D721Med (cell line): ENCODE results near the gene CSNK2A3.

Experiments used
- DNase-seq: peaks from one replicate; pipeline ENCODE4 v3.0.0; 2011; ENCODE audit warnings: low spot score; ENCODE audit not compliant: insufficient read length
- FAIRE-seq: peaks from 2 replicates; lab custom pipeline; 2011; peaks lifted over from hg19 to GRCh38; lab: Jason Lieb, UNC
- CTCF ChIP-seq: IDR thresholded peaks from 2 replicates; pipeline ENCODE4 v1.5.1; 2012; ENCODE audit warnings: mild to moderate bottlenecking, control low read depth; ENCODE audit not compliant: insufficient read depth; ENCODE audit errors: missing control alignments

CSNK2A3 gene

GRCh38 chr11:11312738-11313137, 40.3 kb downstream of the CSNK2A3 start:
- DNase-seq (no peak), FAIRE-seq (no peak)
- no peak for TF ChIP-seq CTCF

- DNase-seq (no peak), FAIRE-seq (no peak)
- TF ChIP-seq CTCF, result no peak
Measured at GRCh38 chr11:11311169-11311568, 41.9 kb downstream of the CSNK2A3 start.

- DNase-seq (no peak), FAIRE-seq (no peak)
- TF ChIP-seq CTCF, result no peak
Measured at GRCh38 chr11:11309906-11310305, 43.1 kb downstream of the CSNK2A3 start.

GRCh38 chr11:11308249-11308648, 44.8 kb downstream of the CSNK2A3 start:
- no peak for FAIRE-seq
- TF ChIP-seq CTCF, result no peak
- DNase-seq, result no peak

- DNase-seq, result no peak
- TF ChIP-seq CTCF, result no peak
- FAIRE-seq, result no peak
Measured at GRCh38 chr11:11306855-11307254, 46.2 kb downstream of the CSNK2A3 start.

GRCh38 chr11:11304550-11304949, 48.5 kb downstream of the CSNK2A3 start:
- TF ChIP-seq CTCF, result no peak
- no peak for DNase-seq

GRCh38 chr11:11302565-11302964, 50.5 kb downstream of the CSNK2A3 start:
- no peak for TF ChIP-seq CTCF
- no peak for DNase-seq
- FAIRE-seq, result no peak

More at GRCh38 chr11:11304550-11304949, 48.5 kb downstream of the CSNK2A3 start:
- no peak for FAIRE-seq
